DMS 273 (cell line): ENCODE measurements around the gene JUP.
"Not testable (repeated sequence)": the region's sequence is repeated elsewhere in the genome, so short reads cannot be mapped to it uniquely, and the experiment has no call there.

Experiments
- DNase-seq: peaks from one replicate; lab custom pipeline; 2025; ENCODE audit not compliant: unreplicated experiment; lab: John Stamatoyannopoulos, UW

Gene JUP

GRCh38 chr17:41786227-41787020 lies at the start of gene JUP:
Gene JUP, minus strand, starts transcription at chr17:41786711. Its CDS starts 14,857 bp downstream, at chr17:41771854.
- DNase-seq: peak; percentile 99

- peak; percentile 80 for DNase-seq
Measured at GRCh38 chr17:41835800-41836549, 49.5 kb upstream of the JUP start, which contains the start of gene NT5C3B. Gene NT5C3B, minus strand, starts transcription at chr17:41836232. Its CDS starts 39 bp downstream, at chr17:41836193.

GRCh38 chr17:41835214-41835799 lies 48.8 kb upstream of the JUP start:
- DNase-seq: peak; percentile 55

GRCh38 chr17:41829961-41830360 lies 43.5 kb upstream of the JUP start:
- not testable (repeated sequence) for DNase-seq

- no peak for DNase-seq
Measured at GRCh38 chr17:41825175-41825845, 38.8 kb upstream of the JUP start.

- no peak for DNase-seq
Measured at GRCh38 chr17:41824086-41824485, 37.6 kb upstream of the JUP start.

GRCh38 chr17:41823580-41823979 lies 37.1 kb upstream of the JUP start:
- no peak for DNase-seq

- no peak for DNase-seq
Measured at GRCh38 chr17:41823141-41823524, 36.6 kb upstream of the JUP start.

- DNase-seq: no peak
Measured at GRCh38 chr17:41822216-41823140, 36.0 kb upstream of the JUP start.

GRCh38 chr17:41821776-41822175 lies 35.3 kb upstream of the JUP start:
- DNase-seq: no peak

- DNase-seq: no peak
Measured at GRCh38 chr17:41818024-41818423, 31.5 kb upstream of the JUP start.

GRCh38 chr17:41816637-41817320 lies 30.3 kb upstream of the JUP start:
- no peak for DNase-seq

- DNase-seq: no peak
Measured at GRCh38 chr17:41814195-41814594, 27.7 kb upstream of the JUP start.

- no peak for DNase-seq
Measured at GRCh38 chr17:41813699-41814124, 27.2 kb upstream of the JUP start.

GRCh38 chr17:41813152-41813680 lies 26.7 kb upstream of the JUP start:
- no peak for DNase-seq

GRCh38 chr17:41812381-41813151 lies 26.1 kb upstream of the JUP start, which contains the start of gene FKBP10:
Gene FKBP10, plus strand, starts transcription at chr17:41813004. Its CDS starts 31 bp downstream, at chr17:41813035.
- peak; percentile 62 for DNase-seq

GRCh38 chr17:41811549-41812380 lies 25.3 kb upstream of the JUP start, which contains the start of gene P3H4:
Gene P3H4, minus strand, starts transcription at chr17:41811949. Its CDS starts 34 bp downstream, at chr17:41811915.
- peak; percentile 88 for DNase-seq
